ENCODE measurements around the gene SCUBE2.

Gene SCUBE2

DNA sequence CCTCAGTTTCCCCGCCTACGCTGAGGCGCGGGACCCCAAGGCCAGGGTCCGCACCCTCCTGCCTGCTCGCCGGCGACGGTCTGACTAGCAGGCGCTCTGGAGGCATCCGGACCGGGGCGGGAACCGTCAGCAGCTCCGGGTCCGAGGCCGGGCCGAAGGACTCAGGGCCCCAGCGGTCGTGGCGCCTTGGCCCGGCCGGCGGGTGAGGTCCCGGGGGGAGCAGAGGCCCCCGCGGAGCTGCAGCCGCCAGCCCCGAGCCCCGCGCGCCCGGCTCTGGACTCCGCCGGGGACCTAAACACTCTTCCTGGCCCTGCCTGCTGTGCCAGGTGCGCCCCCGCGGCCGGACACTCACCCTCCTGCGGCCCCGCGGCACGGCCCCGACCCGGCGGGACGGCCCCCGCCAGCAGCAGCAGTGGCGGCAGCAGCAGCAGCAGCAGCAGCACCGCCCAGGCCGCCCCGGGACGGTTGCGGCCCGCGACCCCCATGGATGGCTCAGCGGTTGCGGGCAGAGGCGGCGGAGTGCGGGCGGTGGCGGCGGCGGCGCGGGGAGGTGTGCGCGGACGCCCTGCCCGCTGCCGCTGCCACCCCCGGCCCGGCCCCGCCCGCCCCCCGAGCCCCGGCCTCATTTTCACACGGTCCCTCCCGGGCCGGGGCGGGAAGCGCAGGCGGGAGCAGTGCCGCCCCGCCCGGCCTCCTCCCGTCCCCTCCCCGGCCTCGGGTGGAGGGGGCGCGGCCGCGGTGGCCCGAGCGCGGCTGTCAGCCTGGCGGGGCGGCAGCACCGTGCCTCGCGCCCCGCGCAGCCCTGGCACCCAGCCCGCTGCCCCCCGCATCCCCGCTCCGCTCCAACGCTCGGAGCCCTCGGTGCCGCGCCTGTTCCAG lies at the start of gene SCUBE2:
SCUBE2 (minus strand) TSS at position 556 of the 879 bp plus-strand sequence; CDS start at position 485, 71 bp downstream.
- FAIRE-seq: no peak

GRCh38 chr11:9141186-9141585 lies 49.8 kb upstream of the SCUBE2 start:
- no peak for FAIRE-seq

GRCh38 chr11:9139628-9140357 lies 48.4 kb upstream of the SCUBE2 start:
- FAIRE-seq: no peak

DNA sequence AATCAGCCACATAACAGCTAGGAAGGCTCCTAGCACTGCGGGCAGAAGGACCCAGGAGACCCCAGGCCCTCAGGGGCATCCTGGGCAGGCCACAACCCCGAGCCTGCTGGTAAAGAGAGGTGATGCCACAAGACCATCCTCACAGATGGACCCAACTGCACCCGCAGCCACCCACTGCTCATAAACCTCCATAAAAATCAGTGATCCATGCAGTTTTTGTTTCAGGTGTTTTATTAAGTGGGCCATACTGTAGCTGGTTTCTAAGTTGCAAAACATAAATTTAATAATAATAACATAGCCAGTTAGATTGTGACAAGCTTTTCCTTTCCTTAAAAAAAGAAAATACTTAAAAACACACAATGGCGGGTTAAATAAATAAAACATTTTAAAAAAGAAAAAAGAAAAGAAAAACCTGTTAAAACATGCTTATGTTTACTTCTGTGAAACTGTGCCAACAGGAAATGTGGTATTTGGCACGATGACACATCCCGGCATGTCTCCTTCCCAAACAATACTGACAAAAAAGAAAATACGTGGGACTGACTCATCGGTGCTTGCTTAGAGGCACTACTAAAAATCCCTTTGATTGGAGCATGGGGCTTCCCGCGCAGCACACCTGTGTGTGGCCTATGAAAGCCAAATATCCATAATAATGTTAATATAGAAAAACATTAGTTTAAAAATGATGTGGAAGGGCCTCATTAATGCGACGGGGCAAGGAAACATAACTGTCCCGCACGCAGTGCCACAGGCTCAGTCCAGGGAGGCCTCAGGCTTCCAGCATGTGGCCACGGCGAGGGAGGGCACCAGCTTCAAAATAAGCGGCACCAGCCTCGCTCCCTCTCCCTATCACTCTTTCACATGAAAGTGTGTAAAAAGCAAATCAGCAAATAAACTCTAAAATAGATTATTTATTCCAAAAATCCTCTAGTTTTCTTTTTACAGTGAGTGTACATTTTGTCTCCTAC lies 47.5 kb upstream of the SCUBE2 start:
- FAIRE-seq: no peak

DNA sequence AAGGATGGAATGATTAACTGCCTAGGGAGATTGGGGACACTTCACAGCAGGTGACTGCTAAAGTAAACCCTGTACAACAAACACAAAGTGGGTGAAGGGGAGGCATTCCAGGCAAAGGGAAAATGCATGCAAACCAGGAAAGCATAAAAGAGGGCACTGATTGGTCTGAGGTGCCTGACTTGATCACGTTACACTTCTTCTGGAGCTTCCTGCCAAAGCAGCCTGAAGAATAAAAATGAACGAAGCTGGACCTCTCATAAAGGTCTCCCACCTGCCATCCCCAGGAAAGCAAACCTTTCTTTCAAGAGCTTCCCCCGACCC lies 46.7 kb upstream of the SCUBE2 start:
- no peak for FAIRE-seq

- FAIRE-seq: no peak
Measured at GRCh38 chr11:9137293-9138132, 46.1 kb upstream of the SCUBE2 start.

- no peak for FAIRE-seq
Measured at GRCh38 chr11:9136741-9137140, 45.3 kb upstream of the SCUBE2 start.

GRCh38 chr11:9133956-9134355 lies 42.6 kb upstream of the SCUBE2 start:
- FAIRE-seq: no peak

DNA sequence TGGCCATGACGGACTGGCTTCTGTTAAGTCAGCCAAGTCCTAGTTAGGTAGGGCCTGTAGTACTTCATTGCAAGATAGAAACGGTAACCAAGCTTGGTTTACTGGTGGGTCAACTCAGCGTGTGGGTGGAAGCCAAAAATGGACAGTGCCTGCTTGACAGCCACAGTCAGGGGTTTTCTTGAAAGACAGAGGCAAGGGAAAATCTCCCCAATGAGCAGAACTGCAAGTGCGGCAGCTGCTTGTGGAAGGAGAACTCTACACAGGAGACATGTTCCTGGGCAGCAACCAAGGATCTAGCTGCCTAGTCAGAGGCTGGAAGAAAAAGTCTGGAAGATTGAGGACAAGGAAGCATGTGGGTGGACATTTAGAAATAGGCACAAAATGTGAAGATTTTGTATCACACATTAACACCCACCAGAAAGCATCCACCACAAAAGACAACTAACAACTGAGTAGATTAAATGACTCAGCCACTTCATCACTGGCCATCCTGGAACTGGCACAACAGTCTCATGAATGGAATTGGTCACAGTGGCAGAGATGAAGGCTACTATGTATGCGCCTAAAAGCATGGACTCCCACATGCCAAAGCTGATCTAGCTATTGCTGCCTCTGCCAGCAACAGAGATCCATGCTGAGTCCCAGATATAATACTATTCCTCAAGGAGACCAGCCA lies 40.9 kb upstream of the SCUBE2 start:
- no peak for FAIRE-seq

DNA sequence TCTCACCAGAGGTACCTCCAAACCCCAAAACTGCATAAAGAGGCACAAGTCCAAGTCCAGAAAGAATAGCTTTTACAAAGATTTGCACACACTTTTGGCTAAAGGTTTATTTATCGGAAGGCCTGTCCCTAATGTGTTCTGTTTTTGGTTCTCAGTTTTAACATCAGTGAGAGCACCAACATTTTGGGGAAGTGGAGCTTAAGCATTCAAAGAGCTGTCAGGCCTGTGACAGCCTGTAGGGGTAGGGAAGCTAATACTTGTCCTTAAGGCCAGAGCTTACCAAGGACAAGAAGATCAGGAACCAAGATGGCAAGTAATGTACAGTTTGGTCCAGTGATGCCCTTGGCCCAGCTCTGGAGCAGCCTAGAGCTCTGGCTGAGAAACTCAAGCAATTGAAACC lies 38.9 kb upstream of the SCUBE2 start:
- no peak for FAIRE-seq

DNA sequence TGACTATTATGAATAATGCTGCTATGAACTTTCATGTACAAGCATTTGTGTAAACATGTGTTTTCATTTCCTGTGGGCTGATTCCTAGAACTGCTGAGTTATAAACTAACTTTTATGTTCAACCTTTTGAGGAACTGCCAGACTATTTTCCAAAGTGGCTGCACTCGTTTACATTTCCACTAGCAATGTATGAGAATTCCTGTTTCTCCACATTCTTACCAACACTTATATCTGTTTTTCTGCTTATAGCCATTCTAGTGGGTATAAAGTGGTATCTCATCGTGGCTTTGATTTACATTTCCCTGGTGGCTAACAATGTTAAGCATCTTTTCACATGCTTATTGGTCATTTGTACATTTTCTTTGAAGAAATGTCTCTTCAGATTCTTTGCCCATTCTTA lies 35.2 kb upstream of the SCUBE2 start:
- no peak for FAIRE-seq

- no peak for FAIRE-seq
Measured at GRCh38 chr11:9125185-9125886, 33.9 kb upstream of the SCUBE2 start.

DNA sequence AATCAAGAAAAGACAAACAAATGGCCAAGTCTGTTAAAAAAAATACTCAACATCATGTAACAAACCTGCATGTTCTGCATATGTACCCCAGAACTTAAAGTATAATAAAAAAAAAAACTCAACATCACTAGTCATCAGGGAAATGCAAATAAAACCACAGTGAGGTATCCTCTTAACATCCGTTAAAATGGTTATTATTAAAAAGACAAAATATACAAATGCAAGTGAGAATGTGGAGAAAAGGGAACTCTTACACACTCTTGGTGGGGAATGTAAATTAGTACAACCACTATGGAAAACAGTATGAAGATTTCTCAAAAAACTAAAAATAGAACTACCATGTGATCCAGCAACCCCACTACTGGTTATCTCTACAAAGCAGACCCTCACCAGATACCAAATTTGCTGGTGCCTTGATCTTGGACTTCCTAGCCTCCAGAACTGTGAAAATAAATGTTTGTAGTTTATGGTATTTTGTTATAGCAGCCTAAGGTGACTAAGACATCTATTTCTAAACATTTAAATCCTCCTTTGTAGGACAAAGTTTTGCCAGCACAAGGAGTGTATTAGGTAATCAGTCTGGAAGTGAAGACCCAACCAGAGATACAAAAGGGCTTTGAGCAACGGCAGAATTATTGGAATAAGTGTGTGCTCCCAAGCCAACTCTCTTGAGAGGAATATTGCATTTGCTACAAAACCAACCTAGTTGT lies 32.4 kb upstream of the SCUBE2 start:
- FAIRE-seq: no peak

GRCh38 chr11:9121469-9121796 lies 30.0 kb upstream of the SCUBE2 start:
- FAIRE-seq: no peak

DNA sequence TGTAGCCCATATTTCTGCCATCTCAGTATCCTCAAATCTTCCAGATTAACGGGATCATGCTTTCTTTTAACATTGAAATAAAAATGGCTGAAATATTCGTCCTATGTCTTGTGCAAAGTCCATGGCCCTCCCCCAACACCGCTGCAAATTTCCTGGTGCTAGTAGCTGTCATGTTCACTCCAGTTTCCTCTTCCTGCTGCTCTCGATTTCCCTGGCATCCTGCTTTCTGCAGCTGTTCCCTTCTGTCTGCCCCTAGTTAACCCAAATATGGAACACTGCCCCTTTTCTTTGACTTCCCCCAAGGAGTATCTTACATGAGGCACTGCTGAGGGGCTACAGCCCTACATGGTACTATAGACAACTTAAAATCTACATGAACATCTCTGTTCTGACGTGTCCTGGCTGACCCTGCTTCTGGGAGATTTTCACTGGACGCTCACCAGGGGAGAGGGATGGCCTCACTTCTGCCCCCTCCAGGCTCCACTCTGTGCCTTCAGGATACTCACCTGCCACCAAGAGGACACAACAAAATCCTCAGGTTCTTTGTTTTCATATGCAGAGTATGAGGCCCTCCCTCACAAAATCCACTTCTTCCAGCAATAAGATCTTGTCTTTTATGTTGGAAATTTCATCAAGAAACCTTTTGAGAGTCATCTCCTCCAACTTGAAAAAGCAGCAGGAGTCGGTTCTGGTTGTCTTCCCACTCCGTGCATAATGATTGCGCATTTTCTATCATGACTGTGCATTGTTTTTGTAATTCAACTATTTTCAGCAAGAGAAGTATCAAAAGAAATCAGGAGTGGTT lies 29.5 kb upstream of the SCUBE2 start:
- FAIRE-seq: no peak

DNA sequence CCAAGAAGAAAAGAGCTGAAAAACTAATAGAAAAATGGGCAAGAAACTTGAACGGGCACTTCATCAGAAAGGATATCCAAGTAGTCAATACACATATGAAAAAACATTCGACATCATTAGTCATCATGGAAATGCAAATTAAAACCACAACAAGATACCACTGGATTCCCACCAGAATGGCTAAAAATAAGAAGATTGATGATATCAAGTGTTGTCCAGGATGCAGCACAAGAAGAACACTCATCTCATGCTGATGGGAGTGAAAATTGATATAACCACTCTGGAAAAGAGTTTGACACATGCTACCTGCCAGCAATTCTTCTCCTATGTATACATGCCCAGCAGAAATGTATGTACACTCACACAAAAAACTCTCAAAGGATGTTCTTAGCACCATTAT lies 26.9 kb upstream of the SCUBE2 start:
- FAIRE-seq: no peak

DNA sequence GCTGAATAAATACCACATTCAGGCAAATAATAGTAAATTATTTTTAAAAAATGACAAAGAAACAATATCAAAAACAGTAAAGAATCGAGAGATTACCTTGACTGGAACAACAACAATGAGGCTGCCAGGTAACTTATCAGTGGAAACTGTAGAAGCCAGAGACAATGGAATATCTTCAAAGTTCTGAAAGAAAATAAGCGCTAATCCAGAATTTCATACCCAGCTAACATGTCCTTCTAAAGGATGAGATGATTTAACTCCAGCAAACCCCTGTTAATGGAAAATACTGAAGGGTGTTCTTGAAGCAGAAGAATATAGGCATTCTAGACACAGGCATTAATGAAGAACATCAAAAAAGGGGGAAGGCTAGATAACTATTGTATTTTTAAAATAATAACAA lies 20.7 kb upstream of the SCUBE2 start:
- FAIRE-seq: no peak

DNA sequence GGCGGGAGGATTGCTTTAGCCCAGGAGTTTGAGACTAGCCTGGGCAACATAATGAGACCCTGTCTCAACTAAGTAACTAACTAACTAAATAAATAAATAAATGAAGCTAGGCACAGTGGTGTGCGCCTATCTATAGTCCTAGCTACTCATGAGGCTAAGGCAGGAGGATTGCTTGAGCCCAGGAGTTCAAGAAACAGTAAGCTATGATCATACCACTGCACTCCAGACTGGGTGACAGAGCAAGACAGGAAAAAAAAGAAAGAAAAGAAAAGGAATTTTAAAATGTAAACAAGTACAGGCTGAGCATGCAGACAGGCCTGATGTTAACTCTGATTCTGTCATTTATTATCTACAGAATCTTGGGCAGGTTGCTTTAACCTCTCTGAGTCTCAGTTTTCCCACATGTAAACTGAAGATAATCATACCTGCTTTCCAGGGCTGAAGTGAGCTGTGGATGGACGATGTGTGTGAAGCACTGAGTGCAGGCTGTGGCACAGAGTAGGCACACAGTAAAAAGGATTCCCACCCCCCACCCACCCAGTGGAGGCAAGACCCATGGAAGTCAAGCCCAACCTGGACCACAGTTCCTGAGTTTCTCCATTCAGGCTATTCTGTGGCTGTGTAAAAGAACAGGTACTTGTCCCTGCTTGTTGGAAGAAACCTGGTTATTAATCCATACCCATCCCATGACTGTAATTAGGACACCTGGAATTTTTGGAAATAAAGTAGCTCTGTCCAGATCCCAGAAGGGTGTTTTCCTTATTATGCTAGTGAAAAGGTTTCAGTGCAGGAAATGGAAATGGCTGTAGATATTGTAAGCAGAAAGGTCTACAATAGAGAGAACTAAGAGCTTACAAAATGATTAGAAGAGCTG lies 18.7 kb upstream of the SCUBE2 start:
- FAIRE-seq: no peak
